ENCODE measurements around the gene KDSR.

KDSR gene

GRCh38 chr18:63382843-63383242 lies 15.8 kb upstream of the KDSR start:
- H3K27ac ChIP-seq (replicated peaks) = no peak overlapping the region
- no peak for DNase-seq (ENCODE audit: low read depth in 1 of 2, low spot score in 1 of 2)
- no peak overlapping the region for H3K4me3 ChIP-seq (replicated peaks; ENCODE audit: insufficient read depth, low read length)
- no peak for TF ChIP-seq GABPA (IDR thresholded peaks at IDR 0.05; ENCODE audit: low read depth)
- no peak for TF ChIP-seq POLR2AphosphoS5 (IDR thresholded peaks at IDR 0.05; ENCODE audit: low read depth)
- no peak for TF ChIP-seq REST (IDR thresholded peaks at IDR 0.05; ENCODE audit: insufficient replicate concordance, low read depth)
- no peak for TF ChIP-seq SPI1 (IDR thresholded peaks at IDR 0.05; ENCODE audit: borderline replicate concordance, low read depth)
- TF ChIP-seq, protein P1, sequence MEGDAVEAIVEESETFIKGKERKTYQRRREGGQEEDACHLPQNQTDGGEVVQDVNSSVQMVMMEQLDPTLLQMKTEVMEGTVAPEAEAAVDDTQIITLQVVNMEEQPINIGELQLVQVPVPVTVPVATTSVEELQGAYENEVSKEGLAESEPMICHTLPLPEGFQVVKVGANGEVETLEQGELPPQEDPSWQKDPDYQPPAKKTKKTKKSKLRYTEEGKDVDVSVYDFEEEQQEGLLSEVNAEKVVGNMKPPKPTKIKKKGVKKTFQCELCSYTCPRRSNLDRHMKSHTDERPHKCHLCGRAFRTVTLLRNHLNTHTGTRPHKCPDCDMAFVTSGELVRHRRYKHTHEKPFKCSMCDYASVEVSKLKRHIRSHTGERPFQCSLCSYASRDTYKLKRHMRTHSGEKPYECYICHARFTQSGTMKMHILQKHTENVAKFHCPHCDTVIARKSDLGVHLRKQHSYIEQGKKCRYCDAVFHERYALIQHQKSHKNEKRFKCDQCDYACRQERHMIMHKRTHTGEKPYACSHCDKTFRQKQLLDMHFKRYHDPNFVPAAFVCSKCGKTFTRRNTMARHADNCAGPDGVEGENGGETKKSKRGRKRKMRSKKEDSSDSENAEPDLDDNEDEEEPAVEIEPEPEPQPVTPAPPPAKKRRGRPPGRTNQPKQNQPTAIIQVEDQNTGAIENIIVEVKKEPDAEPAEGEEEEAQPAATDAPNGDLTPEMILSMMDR (IDR thresholded peaks at IDR 0.05; ENCODE audit: insufficient read depth, low read length) = no peak
- no peaks in the 10 kb centered on the region for H3K27me3 ChIP-seq (ENCODE audit: insufficient read depth, poor library complexity, severe bottlenecking)

DNA sequence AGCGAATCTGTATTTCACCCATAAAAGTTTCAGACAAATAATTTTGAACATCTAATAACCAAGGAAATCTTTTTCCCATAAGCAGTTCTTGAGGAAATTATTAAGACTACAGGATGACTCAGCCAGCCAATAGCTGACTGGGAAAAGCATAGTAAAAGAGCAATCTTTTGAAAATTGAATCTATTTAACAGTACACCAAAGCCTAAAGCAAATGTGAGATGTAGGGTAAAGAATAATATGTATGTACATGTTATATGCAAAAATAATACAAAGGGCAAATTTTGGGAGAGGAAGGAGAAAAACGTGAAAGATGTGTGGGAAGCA lies 12.6 kb upstream of the KDSR start:
- no peaks in the 10 kb centered on the region for H3K27me3 ChIP-seq (ENCODE audit: insufficient read depth, poor library complexity, severe bottlenecking)
- DNase-seq (ENCODE audit: low read depth in 1 of 2, low spot score in 1 of 2) = no peak
- H3K27ac ChIP-seq (replicated peaks) = no peak overlapping the region
- TF ChIP-seq SPI1 (IDR thresholded peaks at IDR 0.05; ENCODE audit: borderline replicate concordance, low read depth) = no peak
- H3K4me3 ChIP-seq (replicated peaks; ENCODE audit: insufficient read depth, low read length) = no peak overlapping the region

GRCh38 chr18:63378919-63379638 lies 12.1 kb upstream of the KDSR start:
- H3K27me3 ChIP-seq (ENCODE audit: insufficient read depth, poor library complexity, severe bottlenecking) = no peaks in the 10 kb centered on the region
- DNase-seq (ENCODE audit: low read depth in 1 of 2, low spot score in 1 of 2) = no peak
- no peak for TF ChIP-seq GABPA (IDR thresholded peaks at IDR 0.05; ENCODE audit: low read depth)
- TF ChIP-seq, protein P1 (IDR thresholded peaks at IDR 0.05; ENCODE audit: insufficient read depth, low read length) = no peak
- H3K27ac ChIP-seq (replicated peaks) = no peak overlapping the region
- H3K4me3 ChIP-seq (replicated peaks; ENCODE audit: insufficient read depth, low read length) = no peak overlapping the region

DNA sequence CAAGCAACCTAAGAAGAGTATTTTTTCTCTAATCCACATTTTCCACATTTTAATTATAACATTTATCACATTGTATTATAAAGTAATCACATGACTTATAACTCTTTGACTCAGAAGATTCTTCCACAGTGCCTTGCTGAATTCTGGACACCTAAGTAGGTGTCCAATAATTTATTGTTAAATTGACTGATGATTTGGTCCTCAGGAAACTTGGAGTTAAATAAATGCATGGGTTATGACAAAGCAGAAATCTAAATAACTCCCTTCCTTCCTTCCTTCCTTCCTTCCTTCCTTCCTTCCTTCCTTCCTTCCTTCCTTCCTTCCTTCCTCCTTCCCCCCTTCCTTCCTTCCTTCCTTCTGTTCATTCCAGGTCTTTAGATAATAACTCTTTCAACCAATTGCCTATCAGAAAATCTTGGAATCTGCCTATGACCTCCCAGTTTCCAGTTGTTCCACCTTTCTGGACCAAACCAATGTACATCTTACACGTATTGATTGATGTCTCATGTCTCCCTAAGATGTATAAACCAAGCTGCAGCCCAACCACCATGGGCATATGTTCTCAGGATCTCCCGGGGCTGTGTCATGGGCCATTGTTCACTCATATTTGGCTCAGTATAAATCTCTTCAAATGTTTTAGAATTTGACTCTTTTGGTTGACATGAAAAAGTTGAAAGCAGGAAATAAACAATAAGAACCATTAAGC lies 10.4 kb upstream of the KDSR start:
- TF ChIP-seq, protein P1 (IDR thresholded peaks at IDR 0.05; ENCODE audit: insufficient read depth, low read length) = no peak
- TF ChIP-seq POLR2AphosphoS5 (IDR thresholded peaks at IDR 0.05; ENCODE audit: low read depth) (no peak), GABPA (IDR thresholded peaks at IDR 0.05; ENCODE audit: low read depth) (no peak), REST (IDR thresholded peaks at IDR 0.05; ENCODE audit: insufficient replicate concordance, low read depth) (no peak), SPI1 (IDR thresholded peaks at IDR 0.05; ENCODE audit: borderline replicate concordance, low read depth) (no peak)
- Histone ChIP-seq H3K27ac (replicated peaks) (no peak overlapping the region), H3K4me3 (replicated peaks; ENCODE audit: insufficient read depth, low read length) (no peak overlapping the region), H3K27me3 (ENCODE audit: insufficient read depth, poor library complexity, severe bottlenecking) (no peaks in the 10 kb centered on the region)
- no peak for DNase-seq (ENCODE audit: low read depth in 1 of 2, low spot score in 1 of 2)

Data from HL-60 (cell line).